Stimulated activated naive B cell treated with anti-CD40 and anti-IgM and Interleukin-4, amounts not matched to agents 10 μg/mL and 1 μg/mL and 100 μg/mL, for 72 hours (primary cell): ENCODE results near the gene ATP10A.

Source experiments
- ATAC-seq, 2 donors: fragments of 150-1000 bp; cut with Tn5 transposase; replicated peaks; 2 replicates each; pipeline ENCODE4 v1.10.0; 2021; ENCODE audit warnings: moderate library complexity in 1 of 2
- DNase-seq: peaks from one replicate; pipeline ENCODE4 v3.0.0; 2021
- H3K27ac Mint-ChIP-seq: one replicate; pipeline ENCODE4 v1.8.0; 2022; ENCODE audit warnings: mild to moderate bottlenecking, mixed read lengths
- H3K27me3 Mint-ChIP-seq, 2 donors: one replicate each; pipeline ENCODE4 v1.8.0; 2022; ENCODE audit warnings: mixed read lengths in 2 of 2
- H3K36me3 Mint-ChIP-seq, 2 donors: one replicate each; pipeline ENCODE4 v1.8.0; 2022; ENCODE audit warnings: mixed read lengths in 2 of 2, mild to moderate bottlenecking in 1 of 2
- H3K4me1 Mint-ChIP-seq, 2 donors: one replicate each; pipeline ENCODE4 v1.8.0; 2022; ENCODE audit warnings: mixed read lengths in 2 of 2, mild to moderate bottlenecking in 1 of 2
- H3K4me3 Mint-ChIP-seq, 2 donors: one replicate each; pipeline ENCODE4 v1.8.0; 2022; ENCODE audit warnings: mild to moderate bottlenecking in 2 of 2, mixed read lengths in 2 of 2, moderate library complexity in 1 of 2
- H3K9me3 Mint-ChIP-seq, 2 donors: one replicate each; pipeline ENCODE4 v1.8.0; 2022; ENCODE audit warnings: mixed read lengths in 2 of 2, mild to moderate bottlenecking in 1 of 2

The ATP10A gene

DNA sequence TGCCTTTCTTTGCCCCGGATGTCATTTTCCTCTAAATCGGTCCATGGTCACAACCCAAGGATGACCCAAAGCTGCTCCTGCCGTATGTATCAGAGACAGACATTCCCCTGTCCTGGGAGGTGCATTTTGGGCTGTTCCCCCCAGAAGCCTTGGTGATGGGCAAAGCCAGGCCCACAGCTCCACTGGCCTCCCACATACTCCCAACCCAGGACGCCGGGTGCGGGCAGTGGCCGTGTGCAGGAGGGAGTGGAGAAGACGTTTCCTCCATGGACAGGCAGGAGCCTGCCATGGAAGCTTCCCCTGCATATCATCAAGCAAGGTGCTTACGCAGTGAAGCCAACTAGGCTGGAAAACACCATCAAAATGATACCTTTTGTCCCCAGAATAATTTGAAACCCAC lies 175.0 kb downstream of the ATP10A start:
- H3K4me1 Mint-ChIP-seq, result no peaks in the 10 kb centered on the region
- peaks cover 0 to under 1% of the 10 kb centered on the region in 2 donors for H3K36me3 Mint-ChIP-seq
- ATAC-seq (no peak), DNase-seq (no peak)
- peaks cover 0 to 4% of the 10 kb centered on the region in 2 donors for H3K27me3 Mint-ChIP-seq
- peaks cover 2 to 5% of the 10 kb centered on the region in 2 donors for H3K9me3 Mint-ChIP-seq
- H3K4me3 Mint-ChIP-seq, result no peak overlapping the region
- H3K27ac Mint-ChIP-seq, result no peak overlapping the region

DNA sequence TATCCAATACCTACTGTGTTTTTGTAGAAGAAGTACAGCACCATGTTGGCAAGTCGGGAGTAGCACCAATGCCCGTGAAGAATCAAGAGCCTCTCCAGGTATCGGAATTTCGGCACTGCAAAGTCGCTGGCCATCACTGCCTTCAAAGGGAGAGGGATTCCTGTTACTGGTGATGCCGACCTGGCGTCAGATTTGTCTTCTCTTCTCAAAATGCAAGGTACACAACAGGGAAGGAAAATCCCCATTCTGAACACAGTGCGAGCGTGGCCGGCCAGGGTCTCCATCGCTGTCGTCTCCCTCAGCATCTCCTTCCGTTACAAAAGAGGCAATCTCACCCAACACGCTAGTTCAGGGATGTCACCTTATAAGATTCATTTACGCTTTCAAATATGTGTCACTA lies 175.4 kb downstream of the ATP10A start:
- ATAC-seq, result no peak
- DNase-seq, result no peak
- Mint-ChIP-seq H3K4me1 (no peaks in the 10 kb centered on the region), H3K9me3 (peaks cover 5 to 7% of the 10 kb centered on the region in 2 donors), H3K27me3 (peaks cover 0 to 4% of the 10 kb centered on the region in 2 donors), H3K4me3 (no peak overlapping the region), H3K36me3 (peaks cover 0 to 4% of the 10 kb centered on the region in 2 donors), H3K27ac (no peak overlapping the region)

DNA sequence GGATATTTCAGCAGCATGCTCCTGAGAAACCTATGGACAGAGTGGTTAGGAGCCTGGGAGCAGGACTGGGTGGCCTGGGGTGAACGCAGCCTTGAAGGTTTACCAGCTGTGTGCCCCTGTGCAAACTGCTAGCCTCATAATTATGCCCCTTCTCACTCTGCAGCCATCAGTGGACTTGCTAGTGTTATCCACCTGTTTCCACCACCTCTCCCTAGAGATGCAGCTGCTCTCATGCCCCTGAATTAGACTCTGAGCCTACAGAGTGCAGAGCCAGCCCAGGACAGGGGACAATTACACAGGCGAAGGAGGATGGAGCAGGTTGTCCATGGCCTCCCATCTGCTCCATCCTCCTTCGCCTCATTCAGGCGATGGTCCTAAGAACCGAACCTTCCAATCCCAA lies 175.9 kb downstream of the ATP10A start:
- Mint-ChIP-seq H3K36me3 (peaks cover 0 to 4% of the 10 kb centered on the region in 2 donors), H3K4me3 (no peak overlapping the region), H3K27ac (no peak overlapping the region), H3K4me1 (no peaks in the 10 kb centered on the region), H3K9me3 (peaks cover 5 to 7% of the 10 kb centered on the region in 2 donors), H3K27me3 (peaks cover 0 to 4% of the 10 kb centered on the region in 2 donors)
- ATAC-seq, result no peak
- no peak for DNase-seq

DNA sequence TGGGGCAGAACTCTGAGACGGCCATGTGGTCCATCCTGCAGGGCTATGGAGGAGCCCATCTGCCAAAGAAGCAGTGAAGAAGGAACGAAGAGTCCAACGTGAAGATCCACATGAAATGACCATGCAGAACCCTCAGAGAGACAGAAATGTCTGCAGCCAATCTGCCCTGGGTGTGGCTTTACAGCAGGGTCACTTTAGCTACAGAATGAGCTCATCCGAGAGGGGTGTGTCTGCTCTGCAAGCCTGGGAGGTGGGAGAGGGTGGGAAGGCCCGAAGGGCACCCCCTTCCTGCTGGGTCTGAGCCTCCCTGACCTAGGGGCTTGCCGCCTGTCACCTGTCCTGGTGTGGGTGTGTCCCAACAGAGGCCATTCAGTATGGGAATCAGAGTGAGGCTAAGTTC lies 176.3 kb downstream of the ATP10A start:
- Mint-ChIP-seq H3K4me1 (no peaks in the 10 kb centered on the region), H3K27ac (no peak overlapping the region), H3K4me3 (no peak overlapping the region), H3K27me3 (peaks cover 0 to 4% of the 10 kb centered on the region in 2 donors), H3K9me3 (peaks cover 5 to 8% of the 10 kb centered on the region in 2 donors), H3K36me3 (peaks cover 0 to 4% of the 10 kb centered on the region in 2 donors)
- DNase-seq (no peak), ATAC-seq (no peak)

DNA sequence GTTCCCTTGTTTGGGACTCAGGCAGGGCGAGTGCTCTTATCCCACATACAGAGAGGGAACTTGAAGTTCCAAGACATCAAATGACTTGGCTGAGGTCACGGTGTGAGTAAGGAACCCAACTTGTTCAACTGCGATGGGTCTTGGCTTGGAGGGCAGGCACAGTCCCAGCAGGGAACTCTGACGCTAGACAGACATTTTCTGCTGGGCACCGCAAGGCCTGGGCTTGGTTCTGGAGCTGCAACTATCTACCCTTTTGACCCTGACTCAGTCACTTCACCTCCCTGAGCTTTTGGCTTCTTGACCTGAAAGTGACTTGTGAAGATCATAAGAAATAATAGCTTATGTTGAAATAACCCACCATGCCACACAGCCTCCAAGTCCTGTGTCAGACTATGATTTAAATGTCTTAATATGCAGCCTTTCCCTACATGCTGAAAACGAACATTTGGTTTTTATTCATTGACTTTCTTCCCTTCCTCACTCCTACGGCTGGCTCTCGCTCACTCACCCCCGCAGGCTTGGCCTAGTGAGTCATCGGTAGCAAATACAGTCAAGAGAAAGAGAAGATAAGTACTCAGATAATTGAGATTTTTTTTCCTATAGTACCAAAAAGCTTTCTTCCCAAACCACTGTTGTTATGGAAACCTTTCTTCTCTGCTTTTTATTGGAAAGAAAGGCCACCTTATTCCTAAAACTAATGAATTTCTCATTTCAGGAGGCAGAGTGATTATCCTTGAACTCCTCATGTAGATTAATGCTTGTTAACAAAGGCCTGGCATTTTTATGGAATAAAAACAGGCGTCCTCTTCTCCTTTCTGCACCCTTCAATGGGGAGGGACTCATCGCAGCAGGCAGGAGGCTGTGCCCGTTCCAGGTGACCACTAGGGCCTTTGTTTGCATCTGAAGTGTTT lies 178.4 kb downstream of the ATP10A start:
- H3K27ac Mint-ChIP-seq, result no peak overlapping the region
- ATAC-seq (no peak), DNase-seq (no peak)
- H3K36me3 Mint-ChIP-seq, result peaks cover 2 to 7% of the 10 kb centered on the region in 2 donors
- no peak overlapping the region for H3K4me3 Mint-ChIP-seq
- no peaks in the 10 kb centered on the region for H3K4me1 Mint-ChIP-seq
- H3K9me3 Mint-ChIP-seq, result peaks cover 5 to 12% of the 10 kb centered on the region in 2 donors
- H3K27me3 Mint-ChIP-seq, result peaks cover 0 to 4% of the 10 kb centered on the region in 2 donors

DNA sequence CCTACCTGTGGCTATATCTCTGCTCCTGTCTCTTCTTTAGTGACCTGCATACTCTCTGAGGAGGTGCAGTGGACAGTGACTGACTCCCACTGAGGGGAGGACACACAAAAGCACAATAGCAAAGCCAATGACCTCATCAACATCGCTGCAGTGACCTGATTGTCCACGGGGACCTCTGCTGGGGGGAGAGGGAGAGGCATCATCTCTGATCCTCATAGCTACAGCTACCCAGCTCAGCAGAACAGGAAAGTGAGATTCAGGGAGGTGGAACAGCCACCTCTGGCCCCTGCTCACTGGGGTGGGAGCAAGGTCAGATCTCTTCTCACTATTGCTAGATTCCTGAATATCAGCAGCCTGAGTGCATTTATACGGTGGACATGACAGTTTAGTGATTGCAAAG lies 179.2 kb downstream of the ATP10A start:
- peaks cover 5 to 12% of the 10 kb centered on the region in 2 donors for H3K9me3 Mint-ChIP-seq
- no peaks in the 10 kb centered on the region for H3K4me1 Mint-ChIP-seq
- H3K36me3 Mint-ChIP-seq, result peaks cover 2 to 7% of the 10 kb centered on the region in 2 donors
- no peak overlapping the region for H3K4me3 Mint-ChIP-seq
- H3K27me3 Mint-ChIP-seq, result no peaks in the 10 kb centered on the region
- ATAC-seq (no peak), DNase-seq (no peak)
- no peak overlapping the region for H3K27ac Mint-ChIP-seq

DNA sequence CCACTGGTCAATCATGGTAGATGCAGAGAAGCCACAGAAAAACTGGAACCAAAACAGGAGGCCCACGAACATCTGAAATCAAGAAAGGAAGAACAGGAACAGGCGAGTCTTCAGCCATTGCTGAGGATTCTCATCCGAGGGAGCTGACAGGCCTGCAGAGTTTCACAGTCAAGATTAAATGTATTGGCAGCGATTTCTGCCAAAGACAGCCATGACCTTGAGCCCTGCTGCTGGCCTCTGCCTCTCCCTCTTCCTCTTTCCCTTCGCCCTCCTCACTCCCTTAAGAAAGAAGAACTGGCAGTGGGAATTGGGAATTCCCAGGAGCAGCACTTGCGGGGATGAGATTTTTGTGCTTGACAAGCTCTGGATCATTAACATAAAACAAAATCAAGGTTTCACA lies 179.7 kb downstream of the ATP10A start:
- no peak overlapping the region for H3K4me3 Mint-ChIP-seq
- H3K36me3 Mint-ChIP-seq, result peaks cover 2 to 7% of the 10 kb centered on the region in 2 donors
- no peak for ATAC-seq

DNA sequence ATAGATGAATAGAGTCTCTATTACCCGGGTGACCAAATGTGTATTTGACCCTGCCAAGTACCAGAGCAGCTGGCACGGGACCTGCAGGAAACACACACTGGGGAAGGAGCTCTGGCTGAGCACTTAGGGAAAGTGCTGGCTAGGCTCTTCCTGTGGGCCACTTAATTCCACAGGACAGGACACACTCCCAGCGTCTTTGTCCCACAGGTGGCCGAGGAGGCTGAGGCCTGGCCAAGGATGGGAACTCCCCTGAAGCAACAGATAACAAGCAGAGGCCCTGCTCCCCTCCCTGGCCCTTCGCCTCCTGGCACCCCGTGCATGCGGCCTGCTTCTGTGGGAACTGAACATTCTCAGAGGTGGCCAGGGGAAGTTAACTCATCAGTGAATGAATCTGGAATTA lies 180.8 kb downstream of the ATP10A start:
- no peak overlapping the region for H3K27ac Mint-ChIP-seq
- no peaks in the 10 kb centered on the region for H3K4me1 Mint-ChIP-seq
- no peak overlapping the region for H3K4me3 Mint-ChIP-seq

More for the DNA sequence above, 179.7 kb downstream of the ATP10A start:
- DNase-seq, result no peak
- H3K9me3 Mint-ChIP-seq, result peaks cover 5 to 12% of the 10 kb centered on the region in 2 donors
- H3K4me1 Mint-ChIP-seq, result no peaks in the 10 kb centered on the region
- H3K27ac Mint-ChIP-seq, result no peak overlapping the region
- no peaks in the 10 kb centered on the region for H3K27me3 Mint-ChIP-seq

DNA sequence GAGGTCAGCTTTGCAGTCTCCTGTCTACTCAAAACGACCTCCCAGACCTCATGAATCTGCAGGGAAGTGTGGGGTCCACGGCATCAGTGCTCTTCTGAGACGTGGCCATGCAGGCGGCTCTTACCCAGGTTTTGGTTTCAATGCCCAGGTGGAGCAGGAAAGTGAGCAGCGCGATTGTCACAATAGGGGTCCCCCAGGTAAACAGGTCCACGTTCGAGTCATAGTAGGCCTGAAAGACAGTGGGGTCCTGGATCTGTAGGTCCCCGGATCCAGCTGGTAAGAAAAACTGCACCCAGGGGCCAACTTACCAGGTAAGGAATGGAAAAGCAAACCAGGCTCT lies 182.5 kb downstream of the ATP10A start:
- Mint-ChIP-seq H3K36me3 (peaks cover 2 to 7% of the 10 kb centered on the region in 2 donors), H3K4me1 (no peaks in the 10 kb centered on the region), H3K27me3 (no peaks in the 10 kb centered on the region), H3K4me3 (no peak overlapping the region), H3K27ac (no peak overlapping the region), H3K9me3 (peaks cover 5 to 12% of the 10 kb centered on the region in 2 donors)
- no peak for ATAC-seq
- DNase-seq, result no peak

More for the DNA sequence above, 180.8 kb downstream of the ATP10A start:
- no peak for ATAC-seq
- peaks cover 5 to 12% of the 10 kb centered on the region in 2 donors for H3K9me3 Mint-ChIP-seq
- DNase-seq, result no peak
- H3K36me3 Mint-ChIP-seq, result peaks cover 2 to 7% of the 10 kb centered on the region in 2 donors
- no peaks in the 10 kb centered on the region for H3K27me3 Mint-ChIP-seq

DNA sequence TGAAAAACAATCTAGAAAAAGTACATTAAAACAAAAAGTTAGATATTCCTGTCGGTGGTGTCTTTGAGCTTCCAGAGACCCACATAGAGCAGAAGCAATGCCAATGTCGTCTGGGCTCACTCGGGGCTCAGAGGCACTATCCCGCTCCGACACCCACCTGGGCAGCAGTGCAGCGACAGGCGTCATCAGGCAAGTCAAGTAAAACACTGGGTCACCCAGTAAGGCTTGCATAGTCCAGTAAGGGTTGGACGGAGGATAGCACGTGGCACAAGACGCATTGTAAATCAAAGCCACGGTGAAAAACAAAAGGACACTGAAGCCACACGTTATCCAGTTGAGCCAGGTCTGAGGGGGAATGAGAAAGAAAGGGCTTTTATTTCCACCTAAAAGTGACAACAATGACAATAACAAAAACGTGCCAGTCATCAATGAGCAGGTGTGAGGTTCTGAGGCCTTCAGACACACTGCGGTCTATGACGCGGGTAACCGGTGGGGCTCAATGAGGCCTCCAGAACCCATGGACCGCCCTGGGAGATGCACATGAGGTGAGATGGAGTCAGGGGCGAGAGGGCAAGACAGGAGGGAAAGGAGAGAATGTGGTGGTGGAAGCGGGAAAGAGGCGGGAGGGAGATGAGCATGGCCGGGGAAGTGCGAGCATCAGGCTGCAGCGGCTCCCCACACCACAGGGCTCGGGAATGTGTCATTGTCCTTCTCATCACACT lies 183.0 kb downstream of the ATP10A start:
- ATAC-seq (no peak), DNase-seq (no peak)
- no peak overlapping the region for H3K4me3 Mint-ChIP-seq
- H3K4me1 Mint-ChIP-seq, result no peaks in the 10 kb centered on the region
- H3K27me3 Mint-ChIP-seq, result no peaks in the 10 kb centered on the region
- H3K36me3 Mint-ChIP-seq, result peaks cover 2 to 7% of the 10 kb centered on the region in 2 donors
- no peak overlapping the region for H3K27ac Mint-ChIP-seq
- peaks cover 5 to 12% of the 10 kb centered on the region in 2 donors for H3K9me3 Mint-ChIP-seq

DNA sequence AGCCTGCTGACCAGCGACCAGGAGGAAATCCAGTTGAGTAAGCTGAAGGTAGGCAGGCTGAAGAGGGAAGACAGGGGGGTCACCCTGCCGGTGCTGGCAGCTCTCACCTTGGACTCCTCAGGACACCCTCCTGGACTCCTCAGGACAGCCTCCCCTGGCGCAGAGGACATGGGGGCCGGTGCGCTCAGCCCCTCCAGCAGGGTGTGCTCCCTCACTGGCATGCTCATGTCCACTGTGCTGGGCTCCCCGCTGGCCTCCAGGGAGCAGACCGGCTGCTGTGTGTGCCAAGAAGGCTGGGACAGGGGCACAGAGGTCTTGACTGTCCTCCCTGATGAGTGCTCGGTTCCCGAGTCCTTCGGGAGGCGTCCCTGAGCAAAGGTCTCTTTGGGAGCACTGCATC lies 183.6 kb downstream of the ATP10A start:
- DNase-seq (no peak), ATAC-seq (no peak)
- H3K4me1 Mint-ChIP-seq, result no peaks in the 10 kb centered on the region
- no peak overlapping the region for H3K4me3 Mint-ChIP-seq
- H3K9me3 Mint-ChIP-seq, result peaks cover 5 to 12% of the 10 kb centered on the region in 2 donors
- peaks cover 2 to 7% of the 10 kb centered on the region in 2 donors for H3K36me3 Mint-ChIP-seq
- H3K27me3 Mint-ChIP-seq, result no peaks in the 10 kb centered on the region
- H3K27ac Mint-ChIP-seq, result no peak overlapping the region

DNA sequence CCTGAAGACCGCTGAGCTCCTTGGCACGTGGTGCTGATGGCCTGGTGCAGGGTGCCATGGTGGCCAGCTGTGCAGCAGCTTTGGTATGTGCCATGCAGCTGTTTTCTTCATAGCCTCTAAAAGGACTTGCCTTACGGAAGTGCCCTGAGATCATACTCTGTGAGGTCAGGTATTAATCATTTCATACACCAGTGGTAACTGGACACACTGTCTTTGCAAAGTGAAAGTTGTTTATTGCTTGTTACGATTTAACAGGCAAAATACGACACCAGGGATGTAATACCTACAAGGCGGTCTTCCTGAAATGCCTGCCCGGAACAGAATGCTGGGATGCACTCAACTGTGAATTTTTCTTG lies 184.6 kb downstream of the ATP10A start:
- no peak overlapping the region for H3K4me3 Mint-ChIP-seq
- H3K9me3 Mint-ChIP-seq, result peaks cover 5 to 8% of the 10 kb centered on the region in 2 donors
- H3K36me3 Mint-ChIP-seq, result peaks cover 2 to 7% of the 10 kb centered on the region in 2 donors
- H3K27me3 Mint-ChIP-seq, result no peaks in the 10 kb centered on the region
- no peaks in the 10 kb centered on the region for H3K4me1 Mint-ChIP-seq
- DNase-seq, result no peak
- H3K27ac Mint-ChIP-seq, result no peak overlapping the region
- ATAC-seq, result no peak

DNA sequence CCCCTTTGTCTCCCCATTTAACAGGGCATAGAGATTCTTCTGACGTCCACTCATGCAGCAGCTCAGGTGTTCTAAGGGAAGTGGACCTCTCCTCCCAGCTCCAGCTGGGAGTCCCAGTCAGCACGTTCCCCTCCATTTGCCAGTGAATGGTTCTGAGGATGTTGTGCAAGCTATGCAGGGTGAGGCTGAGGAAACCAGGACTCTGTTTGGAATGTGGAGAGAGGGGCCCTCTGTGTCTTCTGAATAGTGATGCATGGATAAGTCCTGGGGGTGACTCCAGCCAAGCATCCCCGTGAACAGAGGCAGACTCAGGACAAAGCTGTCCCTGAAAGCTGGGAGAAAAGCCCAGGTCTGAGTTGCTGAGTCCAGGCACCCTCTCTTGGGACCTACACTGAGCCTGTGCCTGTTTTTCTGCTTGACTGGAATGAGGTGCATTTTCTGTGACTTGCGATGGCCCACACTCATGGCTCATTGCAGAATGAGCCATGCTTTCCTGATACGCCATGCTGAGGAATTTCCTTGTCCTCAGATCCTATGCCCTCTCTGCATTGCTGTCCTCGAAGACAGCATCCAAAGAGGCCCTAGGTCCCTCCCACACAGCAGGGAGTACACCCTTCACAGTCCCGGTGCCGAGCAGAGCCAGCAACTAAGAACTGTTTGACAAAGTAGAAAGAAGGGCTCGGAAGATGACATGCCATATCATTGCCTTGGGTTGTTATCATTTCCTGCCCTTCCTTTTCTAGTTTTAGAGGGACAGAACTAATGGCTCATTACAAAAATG lies 185.2 kb downstream of the ATP10A start:
- peaks cover 2 to 4% of the 10 kb centered on the region in 2 donors for H3K36me3 Mint-ChIP-seq
- H3K4me3 Mint-ChIP-seq, result no peak overlapping the region
- H3K9me3 Mint-ChIP-seq, result peaks cover under 1 to 5% of the 10 kb centered on the region in 2 donors
- H3K27me3 Mint-ChIP-seq, result peaks cover 0 to under 1% of the 10 kb centered on the region in 2 donors
- H3K4me1 Mint-ChIP-seq, result no peaks in the 10 kb centered on the region
- no peak for DNase-seq
- H3K27ac Mint-ChIP-seq, result no peak overlapping the region
- ATAC-seq, result no peak

DNA sequence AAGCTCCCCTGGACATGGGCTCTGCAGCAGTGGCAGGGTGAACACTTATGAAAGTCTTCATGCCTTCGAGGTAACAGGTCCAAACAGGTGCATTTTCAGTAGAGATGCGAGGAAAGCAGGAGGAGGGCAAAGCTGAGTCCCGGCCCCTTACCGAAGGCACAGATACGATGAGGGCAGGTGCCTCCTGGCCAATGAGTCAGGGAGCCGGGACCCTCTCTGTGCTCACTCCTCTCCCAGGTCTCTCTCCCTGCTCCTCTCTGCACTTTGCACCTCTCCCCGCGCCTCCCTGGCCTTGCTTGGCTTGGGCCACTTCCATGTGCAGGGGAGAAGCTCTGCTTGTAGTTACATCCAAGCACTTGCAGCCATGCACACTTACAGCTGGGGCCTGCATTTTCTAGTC lies 187.1 kb downstream of the ATP10A start:
- H3K4me3 Mint-ChIP-seq, result no peak overlapping the region
- peaks cover 14% of the 10 kb centered on the region in 2 donors for H3K27me3 Mint-ChIP-seq
- peaks cover 0 to 2% of the 10 kb centered on the region in 2 donors for H3K4me1 Mint-ChIP-seq
- ATAC-seq (no peak), DNase-seq (no peak)
- peaks cover 2 to 3% of the 10 kb centered on the region in 2 donors for H3K36me3 Mint-ChIP-seq
- H3K9me3 Mint-ChIP-seq, result peaks cover 0 to 2% of the 10 kb centered on the region in 2 donors
- H3K27ac Mint-ChIP-seq, result no peak overlapping the region
